SK-N-MC (cell line): ENCODE data around the gene SRPK3.
"Not testable (repeated sequence)": the region's sequence is repeated elsewhere in the genome, so short reads cannot be mapped to it uniquely, and the experiment has no call there.

Experiments used
- DNase-seq: peaks from one replicate; pipeline ENCODE4 v3.0.0-alpha.2; 2011; ENCODE audit warnings: low read depth, low spot score
- H3K27ac ChIP-seq: fragments of 200-600 bp; sonication (generic); 2 replicates; pipeline ENCODE4 v1.5.1; 2016; ENCODE audit warnings: mixed run types
- H3K36me3 ChIP-seq: fragments of 200-600 bp; sonication (generic); 2 replicates; pipeline ENCODE4 v1.6.1; 2017; ENCODE audit warnings: antibody characterized with exemption, low read length, mixed read lengths; ENCODE audit not compliant: insufficient read depth
- H3K4me3 ChIP-seq: fragments of 200-600 bp; sonication (generic); 2 replicates; pipeline ENCODE4 v1.5.1; 2016
- H3K9ac ChIP-seq: fragments of 200-600 bp; sonication (generic); 2 replicates; pipeline ENCODE4 v1.8.0; 2017; ENCODE audit warnings: mixed run types, mixed read lengths; ENCODE audit not compliant: insufficient read length
- H3K9me3 ChIP-seq: fragments of 200-600 bp; sonication (generic); 2 replicates; pipeline ENCODE4 v1.6.1; 2017; ENCODE audit warnings: low read depth, mild to moderate bottlenecking, antibody characterized with exemption, low read length, moderate library complexity, mixed read lengths
- EZH2 ChIP-seq: fragments of 200-600 bp; sonication (generic); IDR thresholded peaks from one replicate; pipeline ENCODE4 v1.6.1; 2017; ENCODE audit warnings: antibody characterized with exemption
- FOXP2 ChIP-seq: optimal IDR thresholded peaks from 2 replicates; pipeline ENCODE3; 2011; ENCODE audit warnings: mild to moderate bottlenecking, moderate library complexity; ENCODE audit not compliant: insufficient read depth; ENCODE audit errors: extremely low read length, control extremely low read depth
- POLR2AphosphoS5 ChIP-seq: IDR thresholded peaks from 2 replicates; pipeline ENCODE4 v1.6.1; 2012; ENCODE audit warnings: mild to moderate bottlenecking, low read depth, low read length, borderline replicate concordance

Gene SRPK3

DNA sequence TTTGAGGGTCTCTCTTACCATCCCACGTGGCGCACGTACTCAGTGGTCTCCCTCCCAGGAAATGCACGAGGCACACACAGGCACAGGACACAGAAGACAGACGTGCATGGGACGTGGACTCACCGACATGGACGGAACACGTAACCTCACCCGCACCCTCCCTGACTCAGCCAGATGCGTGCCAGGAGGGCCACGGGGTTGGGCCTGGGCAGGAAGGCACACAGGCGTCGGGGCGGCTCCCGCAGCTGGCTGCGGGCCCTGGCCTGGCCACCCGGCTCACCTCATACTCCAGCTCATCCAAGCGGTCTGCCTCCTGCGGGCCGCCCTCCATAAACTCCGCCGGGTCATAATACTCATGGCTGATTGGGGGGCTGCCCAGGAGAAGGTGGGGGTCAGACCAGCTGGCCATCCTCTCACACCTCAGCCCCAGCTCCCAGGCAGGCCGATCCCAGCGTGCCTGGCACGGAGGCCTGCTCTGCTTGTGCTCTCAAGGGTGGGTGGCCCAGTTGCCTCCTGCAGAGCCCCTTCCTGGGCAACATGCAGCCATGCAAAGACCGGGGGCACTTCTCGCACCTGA, 26.2 kb downstream of the SRPK3 start:
- Histone ChIP-seq H3K36me3 (no peaks in the 10 kb centered on the region), H3K4me3 (no peak overlapping the region), H3K9ac (no peak overlapping the region), H3K27ac (no peak overlapping the region), H3K9me3 (no peaks in the 10 kb centered on the region)
- DNase-seq: no peak
- no peak for TF ChIP-seq POLR2AphosphoS5
- TF ChIP-seq FOXP2: no peak
- TF ChIP-seq EZH2: no peak

DNA sequence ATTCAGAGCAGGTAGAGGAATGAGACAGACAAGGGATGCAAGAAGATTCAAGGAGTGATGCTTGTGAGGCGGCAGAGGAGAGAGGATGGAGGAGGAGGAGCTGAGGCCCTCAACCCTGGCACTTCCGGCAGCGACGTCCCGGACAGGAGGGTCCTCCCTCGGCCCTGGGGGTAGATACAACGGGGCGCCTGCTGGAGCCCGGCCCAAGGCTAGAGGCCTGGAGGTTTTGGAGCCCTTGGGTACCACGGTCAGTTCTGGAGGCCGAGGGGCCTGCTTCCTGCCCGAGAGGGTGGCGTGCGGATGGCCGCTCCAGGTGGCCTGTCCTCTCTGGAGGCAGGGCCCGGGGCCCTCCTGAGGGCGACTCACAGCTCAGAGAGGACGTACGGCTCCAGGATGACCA, 27.1 kb downstream of the SRPK3 start:
- no peak for TF ChIP-seq FOXP2
- no peaks in the 10 kb centered on the region for H3K36me3 ChIP-seq
- no peak for DNase-seq
- no peak overlapping the region for H3K4me3 ChIP-seq
- H3K9ac ChIP-seq: no peak overlapping the region
- no peaks in the 10 kb centered on the region for H3K9me3 ChIP-seq
- H3K27ac ChIP-seq: no peak overlapping the region

DNA sequence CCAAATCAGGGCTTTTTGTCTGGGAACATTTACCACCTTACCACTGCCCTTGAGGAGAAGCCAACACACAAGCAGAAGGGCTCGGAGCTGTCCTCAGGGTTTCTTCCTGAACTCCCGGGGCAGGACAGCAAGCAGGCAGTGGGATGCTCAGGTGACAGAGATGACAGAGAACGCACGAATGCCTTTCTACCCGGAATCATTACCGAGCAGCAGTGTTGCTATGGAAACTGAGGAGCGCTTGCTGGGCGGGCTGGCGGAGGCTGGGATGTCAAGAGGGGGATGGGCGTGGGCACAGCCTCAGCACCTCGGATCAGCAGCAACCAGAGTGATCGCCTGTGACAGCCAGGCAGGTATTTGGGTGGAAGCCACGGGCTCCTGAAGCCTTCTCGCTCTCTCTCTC, 31.4 kb downstream of the SRPK3 start:
- H3K36me3 ChIP-seq: no peaks in the 10 kb centered on the region
- no peak overlapping the region for H3K4me3 ChIP-seq
- DNase-seq: no peak

DNA sequence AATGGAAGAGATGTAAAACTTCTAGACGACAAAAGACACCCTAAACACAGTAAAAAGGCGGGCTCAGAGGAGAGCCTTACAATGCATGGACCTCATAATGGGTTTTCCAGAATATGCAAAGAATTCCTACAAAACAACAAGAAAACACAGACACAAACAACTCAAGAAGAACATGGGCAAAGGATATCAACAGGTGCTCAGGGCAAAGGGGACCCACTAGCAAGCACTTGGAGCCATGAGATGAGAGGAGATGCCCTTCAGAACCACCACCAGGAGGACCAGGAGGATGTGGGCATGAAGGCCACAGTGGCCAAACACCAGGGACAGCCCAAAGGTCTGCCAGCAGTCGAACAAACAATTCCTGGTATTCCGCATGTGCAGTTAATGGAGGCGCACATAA, 32.3 kb downstream of the SRPK3 start:
- no peak for DNase-seq
- no peaks in the 10 kb centered on the region for H3K9me3 ChIP-seq
- no peak overlapping the region for H3K27ac ChIP-seq
- H3K4me3 ChIP-seq: no peak overlapping the region
- H3K9ac ChIP-seq: no peak overlapping the region
- H3K36me3 ChIP-seq: no peaks in the 10 kb centered on the region
- TF ChIP-seq POLR2AphosphoS5 (no peak), FOXP2 (no peak)

More for the DNA sequence above, 31.4 kb downstream of the SRPK3 start:
- no peaks in the 10 kb centered on the region for H3K9me3 ChIP-seq
- H3K27ac ChIP-seq: no peak overlapping the region
- no peak for TF ChIP-seq FOXP2
- TF ChIP-seq EZH2: no peak
- no peak for TF ChIP-seq POLR2AphosphoS5
- no peak overlapping the region for H3K9ac ChIP-seq

DNA sequence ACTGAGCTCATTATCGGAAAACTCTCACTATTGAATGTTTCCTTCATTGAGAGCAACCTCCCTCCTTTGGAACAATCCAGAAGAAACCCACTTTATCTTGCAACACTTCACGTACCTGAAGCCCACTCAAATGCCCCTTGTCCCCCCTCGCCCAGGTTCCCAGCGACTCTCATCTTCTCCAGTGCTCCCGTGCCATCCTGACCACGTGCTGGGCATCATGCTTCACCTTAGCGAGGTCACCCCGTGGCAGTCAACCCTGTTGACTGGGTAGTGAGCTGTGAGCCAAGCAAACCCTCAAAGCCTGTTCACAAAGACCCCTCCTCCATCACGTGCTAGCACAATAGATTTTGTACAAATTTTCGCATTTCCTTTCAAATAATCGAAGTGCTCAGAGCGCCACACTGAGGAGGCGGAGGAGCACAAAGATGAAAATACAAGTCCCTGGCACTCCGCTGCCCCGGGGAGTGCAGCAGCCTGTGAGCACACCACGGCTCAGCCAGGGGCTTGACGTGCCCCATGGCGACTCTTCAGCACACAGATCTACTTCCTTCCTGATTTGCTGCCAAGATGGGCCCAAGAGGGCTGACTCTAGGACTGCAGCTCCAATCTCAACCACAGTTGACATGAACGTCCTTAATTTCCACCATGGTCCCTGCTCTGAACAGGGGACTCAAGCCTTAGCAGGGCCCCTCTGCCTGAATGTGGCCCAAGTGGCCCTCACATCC, 33.9 kb downstream of the SRPK3 start:
- H3K36me3 ChIP-seq: no peaks in the 10 kb centered on the region
- H3K27ac ChIP-seq: peak overlapping the region; percentile 64; the same call in 1 of the 2 replicates
- H3K9me3 ChIP-seq: no peaks in the 10 kb centered on the region
- no peak for TF ChIP-seq POLR2AphosphoS5
- TF ChIP-seq EZH2: no peak
- no peak for TF ChIP-seq FOXP2
- no peak overlapping the region for H3K9ac ChIP-seq
- no peak overlapping the region for H3K4me3 ChIP-seq
- DNase-seq: no peak

DNA sequence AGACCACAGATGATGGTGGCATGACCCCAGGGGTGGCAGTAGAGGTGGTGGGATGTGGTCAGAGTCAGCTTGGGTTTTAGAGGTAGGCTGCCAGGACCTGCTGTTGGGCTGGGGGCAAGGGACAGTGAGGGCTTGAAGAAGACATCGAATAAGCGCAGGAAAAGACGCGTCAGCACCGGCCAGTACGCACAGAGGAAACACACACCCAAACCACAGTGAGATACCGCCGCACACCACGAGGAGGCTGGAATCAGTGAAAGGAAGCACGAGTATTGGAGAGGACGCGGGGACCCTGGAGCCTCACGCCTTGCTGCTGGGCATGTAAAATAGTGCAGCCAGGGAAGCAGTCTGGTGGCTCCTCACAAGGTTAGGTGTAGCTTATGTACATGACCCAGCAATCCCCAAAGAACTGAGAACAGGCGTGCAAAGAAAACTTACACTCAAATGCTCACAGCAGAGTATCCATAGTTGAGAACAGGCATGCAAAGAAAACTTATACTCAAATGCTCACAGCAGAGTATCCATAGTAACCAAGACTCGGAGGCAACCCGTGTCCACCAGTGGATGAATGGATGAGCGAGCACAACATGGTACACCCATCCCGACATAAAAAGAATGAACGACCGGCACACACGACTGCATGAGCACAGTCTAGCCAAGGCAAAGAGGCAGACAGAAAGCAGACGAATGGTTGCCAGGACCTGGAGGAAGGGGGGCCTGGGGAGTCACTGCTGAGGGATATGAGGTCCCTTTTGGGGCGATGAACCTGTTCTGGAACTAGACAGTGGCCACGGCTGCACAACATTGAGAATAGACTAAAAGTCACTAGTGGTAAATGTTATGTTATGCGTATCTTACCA, 36.2 kb downstream of the SRPK3 start:
- Histone ChIP-seq H3K9ac (no peak overlapping the region), H3K9me3 (no peaks in the 10 kb centered on the region), H3K4me3 (no peak overlapping the region), H3K27ac (no peak overlapping the region), H3K36me3 (no peaks in the 10 kb centered on the region)
- DNase-seq: no peak
- TF ChIP-seq FOXP2: no peak
- no peak for TF ChIP-seq POLR2AphosphoS5
- no peak for TF ChIP-seq EZH2

DNA sequence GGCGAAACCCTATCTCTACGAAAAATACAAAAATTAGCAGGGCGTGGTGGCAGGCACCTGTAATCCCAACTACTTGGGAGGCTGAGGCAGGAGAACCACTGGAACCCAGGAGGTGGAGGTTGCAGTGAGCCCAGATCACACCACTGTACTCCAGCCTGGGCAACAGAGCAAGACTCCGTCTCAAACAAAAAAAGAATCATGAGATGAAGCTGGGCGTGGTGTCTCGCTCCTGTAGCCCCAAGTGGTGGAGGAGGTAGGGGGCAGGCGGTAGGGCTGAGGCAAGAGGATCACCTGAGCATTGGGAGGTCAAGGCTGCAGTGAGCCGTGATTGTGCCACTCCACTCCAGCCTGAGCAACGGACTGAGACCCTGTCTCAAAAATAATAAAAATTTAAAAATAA, 37.2 kb downstream of the SRPK3 start:
- H3K4me3 ChIP-seq, H3K9ac ChIP-seq, DNase-seq, H3K36me3 ChIP-seq, H3K27ac ChIP-seq, H3K9me3 ChIP-seq: not testable (repeated sequence)

DNA sequence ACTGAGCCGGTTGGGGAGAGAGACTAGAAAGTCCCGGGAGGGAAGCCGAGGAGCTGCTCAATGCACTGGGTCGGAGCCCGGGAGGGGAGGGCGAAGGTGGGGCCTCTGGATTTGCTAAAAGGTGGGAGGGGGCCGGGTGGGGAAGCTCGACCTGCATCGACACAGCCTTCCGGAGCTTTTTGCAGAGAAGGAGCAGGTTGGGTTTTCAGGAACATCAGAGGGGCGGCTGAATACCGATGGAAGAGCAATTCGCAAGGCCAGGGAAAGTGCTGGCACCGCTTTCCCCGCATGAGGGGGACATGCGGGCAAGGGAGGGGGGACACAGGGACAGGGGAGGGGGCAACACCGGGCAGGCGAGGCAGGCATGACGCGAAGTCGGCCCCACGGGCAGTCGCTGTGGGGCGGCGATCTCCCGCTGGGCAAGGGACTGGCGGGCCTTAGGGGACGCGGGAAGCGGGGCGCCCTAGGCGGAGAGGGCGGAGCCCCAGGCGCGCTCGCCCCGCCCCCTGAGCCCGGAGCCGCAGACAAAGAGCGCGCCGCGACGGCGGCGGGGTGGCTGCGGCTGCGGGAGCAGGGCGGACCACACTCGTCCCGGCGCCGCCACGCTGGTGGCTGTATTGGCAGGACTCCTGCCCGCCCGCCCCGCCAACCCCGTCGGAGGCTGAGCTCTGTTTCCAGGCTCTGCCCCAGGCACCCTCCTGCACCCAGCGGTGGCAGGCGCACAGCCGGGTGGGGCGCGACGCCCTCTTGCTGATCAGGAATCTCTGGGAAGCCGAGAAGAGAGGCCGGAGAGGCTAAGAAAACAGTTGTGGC, 37.9 kb downstream of the SRPK3 start:
- Histone ChIP-seq H3K36me3 (no peaks in the 10 kb centered on the region), H3K27ac (peak overlapping the region; percentile 67), H3K4me3 (peak overlapping the region; percentile 70), H3K9me3 (no peaks in the 10 kb centered on the region), H3K9ac (peak overlapping the region; percentile 52)
- no peak for DNase-seq
- TF ChIP-seq EZH2 (no peak), POLR2AphosphoS5 (peak; percentile 65; the same call in 1 of the 2 replicates)
